OCI-LY7 (cell line): ENCODE results near the gene ADAM11.
"Not testable (repeated sequence)": the region's sequence is repeated elsewhere in the genome, so short reads cannot be mapped to it uniquely, and the experiment has no call there.

Experiments used
- EZH2phosphoT487 ChIP-seq: fragments of 200-600 bp; sonication (generic); IDR thresholded peaks from 2 replicates; pipeline ENCODE4 v1.6.1; 2018; ENCODE audit warnings: low read depth, borderline replicate concordance, mild to moderate bottlenecking, mixed run types, antibody characterized with exemption, low read length, moderate library complexity, mixed read lengths
- TF ChIP-seq, protein P1 (sequence below): fragments of 200-600 bp; sonication (generic); conservative IDR thresholded peaks from 2 replicates; pipeline ENCODE4 v1.5.1; 2014; ENCODE audit warnings: mild to moderate bottlenecking, antibody characterized with exemption, low read length, moderate library complexity, mixed read lengths

- TF ChIP-seq, protein P1, sequence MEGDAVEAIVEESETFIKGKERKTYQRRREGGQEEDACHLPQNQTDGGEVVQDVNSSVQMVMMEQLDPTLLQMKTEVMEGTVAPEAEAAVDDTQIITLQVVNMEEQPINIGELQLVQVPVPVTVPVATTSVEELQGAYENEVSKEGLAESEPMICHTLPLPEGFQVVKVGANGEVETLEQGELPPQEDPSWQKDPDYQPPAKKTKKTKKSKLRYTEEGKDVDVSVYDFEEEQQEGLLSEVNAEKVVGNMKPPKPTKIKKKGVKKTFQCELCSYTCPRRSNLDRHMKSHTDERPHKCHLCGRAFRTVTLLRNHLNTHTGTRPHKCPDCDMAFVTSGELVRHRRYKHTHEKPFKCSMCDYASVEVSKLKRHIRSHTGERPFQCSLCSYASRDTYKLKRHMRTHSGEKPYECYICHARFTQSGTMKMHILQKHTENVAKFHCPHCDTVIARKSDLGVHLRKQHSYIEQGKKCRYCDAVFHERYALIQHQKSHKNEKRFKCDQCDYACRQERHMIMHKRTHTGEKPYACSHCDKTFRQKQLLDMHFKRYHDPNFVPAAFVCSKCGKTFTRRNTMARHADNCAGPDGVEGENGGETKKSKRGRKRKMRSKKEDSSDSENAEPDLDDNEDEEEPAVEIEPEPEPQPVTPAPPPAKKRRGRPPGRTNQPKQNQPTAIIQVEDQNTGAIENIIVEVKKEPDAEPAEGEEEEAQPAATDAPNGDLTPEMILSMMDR = not testable (repeated sequence)
- TF ChIP-seq EZH2phosphoT487 = not testable (repeated sequence)
These were observed 66.4 kb downstream of the ADAM11 start for GRCh38 chr17:44825236-44825635.
